Gastroesophageal sphincter (tissue), 3 donors: ENCODE results near the gene KPNB1.

Experiments used
- CTCF ChIP-seq, 4 experiments: fragments of 200-600 bp in 2 of 4; fragments of 450-650 bp in 2 of 4; sonication (generic) in 1 of 4; IDR thresholded peaks; one replicate each; pipeline ENCODE4 v1.5.1; 2017 to 2019; ENCODE audit warnings: antibody characterized with exemption in 4 of 4, mild to moderate bottlenecking in 2 of 4, moderate library complexity in 2 of 4
- EP300 ChIP-seq: sonication (generic); formaldehyde crosslinking; IDR thresholded peaks from one replicate; pipeline ENCODE4 v1.6.1; 2017; ENCODE audit warnings: antibody characterized with exemption, mild to moderate bottlenecking

- TF ChIP-seq CTCF (IDR thresholded peaks at IDR 0.05) (no peak), EP300 (no peak)
Measured at GRCh38 chr17:47678196-47678595, 28.5 kb downstream of the KPNB1 start.
